IMR-90 (cell line): Measurements from ENCODE around the gene WDR45B.

Experiments used
- BHLHE40 ChIP-seq: fragments of 150-350 bp; IDR thresholded peaks from 2 replicates; pipeline ENCODE4 v1.6.1; 2016; ENCODE audit warnings: mild to moderate bottlenecking, low read depth, low read length
- CEBPB ChIP-seq: IDR thresholded peaks from 2 replicates; pipeline ENCODE4 v1.6.1; 2012; ENCODE audit warnings: low read depth, low read length, improper control_type of control experiment
- CHD1 ChIP-seq: IDR thresholded peaks from 2 replicates; pipeline ENCODE4 v1.6.1; 2012; ENCODE audit warnings: low read depth, low read length, improper control_type of control experiment
- CTCF ChIP-seq: conservative IDR thresholded peaks from 2 replicates; pipeline ENCODE4 v1.5.1; 2012; ENCODE audit warnings: mild to moderate bottlenecking, low read depth, low read length, improper control_type of control experiment
- FOS ChIP-seq: fragments of 150-350 bp; IDR thresholded peaks from 2 replicates; pipeline ENCODE4 v1.6.1; 2016; ENCODE audit warnings: low read depth, low read length
- MXI1 ChIP-seq: IDR thresholded peaks from 2 replicates; pipeline ENCODE4 v1.6.1; 2012; ENCODE audit warnings: low read depth, mild to moderate bottlenecking, low read length, moderate library complexity, borderline replicate concordance
- POLR2A ChIP-seq: IDR thresholded peaks from 2 replicates; pipeline ENCODE4 v1.6.1; 2012; ENCODE audit warnings: mild to moderate bottlenecking, low read depth, low read length
- RAD21 ChIP-seq: IDR thresholded peaks from 2 replicates; pipeline ENCODE4 v1.6.1; 2012; ENCODE audit warnings: low read length, improper control_type of control experiment
- RCOR1 ChIP-seq: IDR thresholded peaks from 2 replicates; pipeline ENCODE4 v1.6.1; 2012; ENCODE audit warnings: mild to moderate bottlenecking, low read length, improper control_type of control experiment; ENCODE audit not compliant: insufficient replicate concordance
- RFX5 ChIP-seq: IDR thresholded peaks from 2 replicates; pipeline ENCODE4 v1.8.0; 2012; ENCODE audit warnings: low read depth, mild to moderate bottlenecking, low read length, moderate library complexity
- SMC3 ChIP-seq: fragments of 150-350 bp; IDR thresholded peaks from 2 replicates; pipeline ENCODE4 v1.6.1; 2016; ENCODE audit warnings: low read depth, mild to moderate bottlenecking, antibody characterized with exemption, low read length, moderate library complexity
- USF2 ChIP-seq: fragments of 150-350 bp; IDR thresholded peaks from 2 replicates; pipeline ENCODE4 v1.6.1; 2017; ENCODE audit warnings: mild to moderate bottlenecking, antibody characterized with exemption, low read length, low read depth

- TF ChIP-seq CTCF (no peak), FOS (no peak), BHLHE40 (no peak), MXI1 (no peak), RCOR1 (no peak), POLR2A (no peak), USF2 (no peak), CHD1 (no peak), RFX5 (no peak), CEBPB (no peak), SMC3 (no peak), RAD21 (no peak)
Measured at GRCh38 chr17:82684228-82684841, 36.1 kb upstream of the WDR45B start.
